ENCODE measurements around the gene LDLRAD4. TPM values are rescaled to one million over a fixed set of nuclear protein-coding genes. Genes with fewer than 3 reads are reported as not detected.

Gene LDLRAD4
- total RNA-seq = 10 to 100 TPM; 22.6 to 26.6 TPM
- polyA plus RNA-seq (ENCODE audit: insufficient read length in 6 of 6) = 10 to 100 TPM; 14.1 to 20.4 (median 17.1) TPM
- long read RNA-seq, donor 1, partial matches to known transcripts = 0 of 1 reads
- long read RNA-seq, donor 1, other reads (novel, unspliced or antisense) = 0 of 1 reads
- long read RNA-seq, donor 2, full-length matches to known transcripts = 3 of 3 reads
- long read RNA-seq, donor 2, partial matches to known transcripts = 0 of 3 reads
- long read RNA-seq, donor 2, other reads (novel, unspliced or antisense) = 0 of 3 reads
- long read RNA-seq, donor 3 = 0 reads
- long read RNA-seq, donor 4 = 0 reads
- long read RNA-seq, donor 5, full-length matches to known transcripts = 1 of 1 reads
- long read RNA-seq, donor 5, partial matches to known transcripts = 0 of 1 reads
- long read RNA-seq, donor 5, other reads (novel, unspliced or antisense) = 0 of 1 reads
- long read RNA-seq, donor 6, full-length matches to known transcripts = 1 of 1 reads
- long read RNA-seq, donor 6, partial matches to known transcripts = 0 of 1 reads
- long read RNA-seq, donor 6, other reads (novel, unspliced or antisense) = 0 of 1 reads
- long read RNA-seq, donor 7 = 0 reads
- long read RNA-seq, donor 8, full-length matches to known transcripts = 2 of 2 reads
- long read RNA-seq, donor 8, partial matches to known transcripts = 0 of 2 reads
- long read RNA-seq, donor 8, other reads (novel, unspliced or antisense) = 0 of 2 reads
- long read RNA-seq, donor 9 = 0 reads
- long read RNA-seq, donor 10, partial matches to known transcripts = 0 of 10 reads
- long read RNA-seq, donor 10, other reads (novel, unspliced or antisense) = 10 of 10 reads
- long read RNA-seq, donor 11 = 0 reads
- long read RNA-seq, donor 12 = 0 reads

DNA sequence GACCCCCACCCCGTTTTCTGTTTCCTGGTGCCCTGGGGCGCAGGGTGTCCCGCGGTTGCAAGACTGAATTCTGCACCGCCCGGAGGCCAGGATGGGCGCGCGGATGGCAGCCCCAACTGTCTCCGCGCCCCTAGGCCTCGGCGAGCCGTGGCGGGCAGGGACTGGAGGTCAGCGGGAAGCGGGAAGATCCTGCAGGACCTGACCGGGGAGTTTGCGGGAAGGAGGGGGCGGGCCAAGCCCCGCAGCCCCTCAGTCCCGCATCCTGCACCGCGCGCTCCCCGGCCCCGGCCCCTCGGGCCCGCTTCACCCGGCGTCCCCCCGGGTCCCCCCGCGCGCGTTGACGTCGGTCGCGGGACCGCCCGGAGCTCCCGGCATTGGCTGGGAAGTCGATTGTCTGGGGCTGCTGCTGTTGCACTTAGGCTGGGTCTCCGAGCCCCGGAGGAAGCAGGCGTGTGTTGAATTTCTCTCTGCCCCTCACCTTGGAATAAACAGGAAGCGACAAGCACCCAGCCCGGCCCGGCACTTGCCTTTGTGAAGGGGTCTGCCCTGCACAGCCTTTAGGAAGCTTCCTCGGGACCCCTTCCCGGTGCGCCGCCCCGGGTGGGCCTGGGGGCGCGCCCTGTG is at the start of gene LDLRAD4:
LDLRAD4 (plus strand) TSS at position 393 of the 624 bp plus-strand sequence.
- intact Hi-C loops (cut with DNase I) = loop anchor here in 1 of 2 donors (5.0 to 10.0 kb wide), 2 partner anchors 314 to 416 kb away; no protein-coding TSS in a partner anchor
- peak in 2 of 4 donors; percentile 59 to 75 for DNase-seq
- Histone ChIP-seq H3K27ac (peak within 1 kb of the TSS; percentile 63 to 65), H3K4me3 (peak within 1 kb of the TSS; percentile 59 to 60), H3K36me3 (no peaks in the 10 kb centered on the region), H3K4me1 (peaks cover 26 to 71% of the 10 kb centered on the region in 2 donors), H3K27me3 (peaks cover 0 to 69% of the 10 kb centered on the region in 2 donors), H3K9me3 (no peaks in the 10 kb centered on the region)
- peak; percentile 7 for ATAC-seq
- TF ChIP-seq, protein P1, sequence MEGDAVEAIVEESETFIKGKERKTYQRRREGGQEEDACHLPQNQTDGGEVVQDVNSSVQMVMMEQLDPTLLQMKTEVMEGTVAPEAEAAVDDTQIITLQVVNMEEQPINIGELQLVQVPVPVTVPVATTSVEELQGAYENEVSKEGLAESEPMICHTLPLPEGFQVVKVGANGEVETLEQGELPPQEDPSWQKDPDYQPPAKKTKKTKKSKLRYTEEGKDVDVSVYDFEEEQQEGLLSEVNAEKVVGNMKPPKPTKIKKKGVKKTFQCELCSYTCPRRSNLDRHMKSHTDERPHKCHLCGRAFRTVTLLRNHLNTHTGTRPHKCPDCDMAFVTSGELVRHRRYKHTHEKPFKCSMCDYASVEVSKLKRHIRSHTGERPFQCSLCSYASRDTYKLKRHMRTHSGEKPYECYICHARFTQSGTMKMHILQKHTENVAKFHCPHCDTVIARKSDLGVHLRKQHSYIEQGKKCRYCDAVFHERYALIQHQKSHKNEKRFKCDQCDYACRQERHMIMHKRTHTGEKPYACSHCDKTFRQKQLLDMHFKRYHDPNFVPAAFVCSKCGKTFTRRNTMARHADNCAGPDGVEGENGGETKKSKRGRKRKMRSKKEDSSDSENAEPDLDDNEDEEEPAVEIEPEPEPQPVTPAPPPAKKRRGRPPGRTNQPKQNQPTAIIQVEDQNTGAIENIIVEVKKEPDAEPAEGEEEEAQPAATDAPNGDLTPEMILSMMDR (IDR thresholded peaks at IDR 0.05) = no peak

DNA sequence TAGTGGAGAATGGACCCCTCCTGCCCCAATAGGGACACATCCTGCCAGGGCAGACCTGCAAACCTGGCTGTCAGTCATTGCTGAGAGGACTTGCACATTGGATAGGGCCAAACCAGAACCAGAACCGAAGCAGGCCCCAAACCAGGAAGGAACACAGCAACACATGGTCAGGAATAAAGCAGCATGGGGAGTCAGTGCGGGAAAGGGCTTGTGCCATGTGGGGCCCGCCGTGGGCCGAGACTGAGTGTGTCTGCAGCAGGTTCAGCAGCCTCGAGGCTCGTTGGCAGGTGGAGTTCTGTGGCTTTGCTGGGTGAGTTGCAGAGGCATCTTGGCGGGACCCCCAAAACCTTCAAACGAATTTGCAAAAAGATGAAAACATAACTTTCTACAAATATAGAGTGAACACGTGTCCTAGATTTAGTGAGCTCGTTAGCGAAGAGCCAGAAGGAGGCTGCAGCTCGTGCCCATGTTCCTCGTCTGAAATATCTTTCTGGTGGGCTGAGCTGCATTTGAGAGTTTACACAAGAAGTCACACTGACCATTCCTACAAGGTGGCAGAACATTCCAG is 44.9 kb upstream of the LDLRAD4 start:
- Histone ChIP-seq H3K27ac (no peak overlapping the region), H3K4me1 (no peaks in the 10 kb centered on the region), H3K36me3 (no peaks in the 10 kb centered on the region), H3K9me3 (no peaks in the 10 kb centered on the region), H3K27me3 (no peaks in the 10 kb centered on the region), H3K4me3 (no peak overlapping the region)
- intact Hi-C loops (cut with DNase I) = no loop called here
- TF ChIP-seq, protein P1 (IDR thresholded peaks at IDR 0.05) = no peak
- ATAC-seq (no peak), DNase-seq (no peak)

DNA sequence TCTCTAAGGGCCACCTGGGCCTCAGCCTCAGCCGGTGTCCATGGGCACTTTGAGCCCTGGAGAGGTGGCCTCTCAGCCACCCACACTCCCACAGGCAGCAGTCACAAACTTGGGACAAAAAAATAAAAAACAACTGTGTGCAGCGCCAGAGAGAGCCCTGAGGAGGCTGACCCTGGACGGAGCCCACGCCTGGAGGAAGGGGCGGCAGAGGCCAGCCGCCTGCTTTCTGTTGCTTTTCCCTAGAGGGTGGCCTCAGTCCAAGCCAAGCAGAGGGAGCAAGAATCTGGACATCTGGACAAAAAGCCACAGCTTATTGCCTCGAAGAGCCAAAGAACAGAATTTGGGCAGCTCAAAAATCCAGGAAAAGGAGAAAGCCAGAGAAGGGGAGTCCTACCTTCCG is 43.3 kb upstream of the LDLRAD4 start:
- no peak for ATAC-seq

DNA sequence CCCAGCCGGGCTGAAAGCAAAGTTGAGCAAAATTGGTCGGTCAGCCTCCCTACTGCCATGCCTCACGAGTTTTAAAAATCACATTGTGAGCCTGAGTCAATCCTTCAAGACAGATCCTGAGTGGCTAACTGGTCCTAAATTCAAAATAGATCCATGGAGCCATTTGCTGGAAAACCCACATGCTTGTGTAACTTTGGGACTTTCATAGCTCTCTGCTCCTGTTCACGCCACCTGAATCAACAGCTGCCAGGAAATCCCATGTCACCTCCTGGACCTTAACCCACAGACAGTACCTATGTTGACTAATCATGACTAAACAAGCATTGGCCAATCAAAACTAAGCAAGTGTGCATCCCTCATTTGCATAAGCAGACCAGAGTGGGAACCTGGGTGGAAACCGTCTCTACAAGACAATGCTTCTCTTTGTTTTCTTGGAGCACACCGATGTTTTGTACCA is 42.8 kb upstream of the LDLRAD4 start:
- Histone ChIP-seq H3K27me3 (no peaks in the 10 kb centered on the region), H3K4me3 (no peak overlapping the region), H3K27ac (no peak overlapping the region), H3K9me3 (no peaks in the 10 kb centered on the region), H3K36me3 (no peaks in the 10 kb centered on the region), H3K4me1 (no peaks in the 10 kb centered on the region)
- no peak for ATAC-seq
- intact Hi-C loops (cut with DNase I) = no loop called here
- DNase-seq = no peak
- TF ChIP-seq, protein P1 (IDR thresholded peaks at IDR 0.05) = no peak

More for the DNA sequence above, 43.3 kb upstream of the LDLRAD4 start:
- peak in 1 of 4 donors; percentile 11 for DNase-seq
- TF ChIP-seq, protein P1 (IDR thresholded peaks at IDR 0.05) = no peak
- no peaks in the 10 kb centered on the region for H3K36me3 ChIP-seq
- intact Hi-C loops (cut with DNase I) = no loop called here
- no peaks in the 10 kb centered on the region for H3K4me1 ChIP-seq
- no peaks in the 10 kb centered on the region for H3K27me3 ChIP-seq
- H3K4me3 ChIP-seq = no peak overlapping the region
- no peaks in the 10 kb centered on the region for H3K9me3 ChIP-seq
- no peak overlapping the region for H3K27ac ChIP-seq
